HEK293 (cell line): ENCODE results near the gene ZNF365.

ENCODE experiments used
- CTCF ChIP-seq: fragments of 450-650 bp; formaldehyde crosslinking; IDR thresholded peaks from 2 replicates; pipeline ENCODE4 v1.5.1; 2016; ENCODE audit warnings: missing biosample characterization, missing genetic modification characterization
- OVOL3 ChIP-seq: fragments of 450-650 bp; formaldehyde crosslinking; IDR thresholded peaks from 2 replicates; pipeline ENCODE4 v1.5.1; 2016; ENCODE audit warnings: missing biosample characterization, missing genetic modification characterization
- SALL2 ChIP-seq: fragments of 450-650 bp; formaldehyde crosslinking; IDR thresholded peaks from 2 replicates; pipeline ENCODE4 v1.5.0; 2017; ENCODE audit warnings: missing biosample characterization, mild to moderate bottlenecking, missing genetic modification characterization, borderline replicate concordance
- YY1 ChIP-seq: fragments of 450-650 bp; formaldehyde crosslinking; IDR thresholded peaks from 2 replicates; pipeline ENCODE4 v1.5.1; 2018; ENCODE audit warnings: missing biosample characterization, missing genetic modification characterization
- ZBTB44 ChIP-seq: fragments of 450-650 bp; IDR thresholded peaks from 2 replicates; pipeline ENCODE4 v1.5.1; 2018; ENCODE audit warnings: missing biosample characterization, mild to moderate bottlenecking, missing genetic modification characterization
- ZNF184 ChIP-seq: fragments of 450-650 bp; IDR thresholded peaks from 2 replicates; pipeline ENCODE4 v1.5.1; 2018; ENCODE audit warnings: missing biosample characterization, mild to moderate bottlenecking, missing genetic modification characterization
- ZNF274 ChIP-seq, 2 experiments: fragments of 200-500 bp in 1 of 2; fragments of 450-650 bp in 1 of 2; sonication (Bioruptor generic) in 1 of 2; formaldehyde crosslinking in 1 of 2; IDR thresholded peaks; 2 replicates each; pipeline versions ENCODE4 v1.5.1 to v1.6.1; 2014 to 2016; ENCODE audit warnings: borderline replicate concordance in 1 of 2, inconsistent platforms in 1 of 2, low read length in 1 of 2, missing biosample characterization in 1 of 2, missing genetic modification characterization in 1 of 2
- ZNF280C ChIP-seq: fragments of 450-650 bp; formaldehyde crosslinking; IDR thresholded peaks from 2 replicates; pipeline ENCODE4 v1.5.1; 2016; ENCODE audit warnings: missing biosample characterization, missing genetic modification characterization
- ZNF600 ChIP-seq: fragments of 450-650 bp; formaldehyde crosslinking; IDR thresholded peaks from 2 replicates; pipeline ENCODE4 v1.5.1; 2016; ENCODE audit warnings: missing biosample characterization, missing genetic modification characterization
- ZNF621 ChIP-seq: fragments of 450-650 bp; formaldehyde crosslinking; IDR thresholded peaks from 2 replicates; pipeline ENCODE4 v1.5.1; 2017; ENCODE audit warnings: missing biosample characterization, missing genetic modification characterization

- no peak for TF ChIP-seq CTCF (tag by site-specific recombination)
- no peak for TF ChIP-seq YY1
- TF ChIP-seq ZNF184 = no peak
- no peak for TF ChIP-seq ZNF600 (tag by site-specific recombination)
- no peak for TF ChIP-seq ZBTB44
- no peak for TF ChIP-seq ZNF280C
- TF ChIP-seq SALL2 (tag by site-specific recombination) = no peak
- TF ChIP-seq ZNF621 (tag by site-specific recombination) = no peak
- TF ChIP-seq ZNF274 (IDR thresholded peaks at IDR 0.05; ENCODE audit: low read length) = no peak
- no peak for TF ChIP-seq ZNF274 (tag by site-specific recombination; IDR thresholded peaks at IDR 0.05; ENCODE audit: borderline replicate concordance)
- TF ChIP-seq OVOL3 = no peak
Observed at GRCh38 chr10:62384447-62385081, 10.4 kb downstream of the ZNF365 start.
